ENCODE measurements around the gene RANGRF.

RANGRF gene

DNA sequence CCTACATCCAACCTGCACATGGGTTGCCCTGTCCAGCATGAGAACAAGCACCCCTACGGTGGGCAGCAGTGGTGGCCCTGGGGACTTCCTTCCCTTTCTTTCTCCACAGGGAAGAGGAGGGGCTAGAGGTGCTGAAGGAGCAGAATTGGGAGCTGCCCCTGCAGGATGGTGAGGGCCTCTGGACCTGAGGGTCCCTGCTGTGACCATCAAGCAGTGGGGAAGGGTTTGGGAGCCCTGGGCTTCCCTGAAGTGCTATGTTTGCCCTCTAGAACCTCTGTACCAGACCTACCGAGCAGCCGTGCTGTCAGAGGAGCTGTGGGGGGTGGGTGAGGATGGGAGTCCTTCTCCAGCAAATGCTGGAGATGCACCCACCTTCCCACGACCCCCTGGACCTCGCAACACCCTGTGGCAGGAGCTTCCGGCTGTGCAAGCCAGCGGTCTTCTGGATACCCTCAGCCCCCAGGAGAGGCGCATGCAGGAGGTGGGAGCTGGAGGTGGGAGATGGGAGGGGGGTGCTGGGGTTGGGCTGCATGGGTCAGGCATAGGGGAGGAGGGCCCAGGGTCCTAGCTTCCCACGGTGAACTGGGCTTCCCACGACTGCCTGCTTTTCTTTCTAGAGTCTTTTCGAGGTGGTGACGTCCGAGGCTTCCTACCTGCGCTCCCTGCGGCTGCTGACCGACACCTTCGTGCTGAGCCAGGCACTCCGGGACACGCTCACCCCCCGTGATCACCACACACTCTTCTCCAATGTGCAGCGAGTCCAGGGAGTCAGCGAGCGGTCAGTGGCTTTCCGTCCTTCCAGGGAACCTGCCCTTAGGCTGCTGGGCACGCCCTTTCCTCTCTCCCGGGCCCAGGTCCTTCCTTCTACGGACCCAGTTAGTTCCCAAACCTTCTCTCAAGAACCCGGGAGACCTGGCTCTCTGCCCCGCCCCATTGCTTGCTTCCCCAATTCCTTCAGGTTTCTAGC lies 26.6 kb downstream of the RANGRF start:
- DNase-seq (ENCODE audit: low read depth) = no peak

DNA sequence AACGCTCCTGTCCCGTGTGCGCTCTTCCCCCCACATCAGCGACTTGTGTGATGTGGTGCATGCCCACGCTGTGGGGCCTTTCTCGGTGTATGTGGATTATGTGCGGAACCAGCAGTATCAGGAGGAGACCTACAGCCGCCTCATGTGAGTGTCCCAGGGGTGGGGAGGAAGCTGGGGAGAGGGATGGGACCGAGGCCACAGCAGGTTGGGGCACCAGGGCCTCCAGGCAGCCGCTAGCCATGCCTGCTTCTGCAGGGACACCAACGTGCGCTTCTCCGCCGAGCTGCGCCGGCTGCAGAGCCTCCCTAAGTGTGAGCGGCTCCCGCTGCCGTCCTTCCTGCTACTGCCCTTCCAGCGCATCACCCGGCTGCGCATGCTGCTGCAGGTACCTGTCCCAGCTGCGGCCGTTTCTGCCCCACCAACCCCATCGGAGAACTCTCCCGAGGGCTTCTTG lies 27.3 kb downstream of the RANGRF start:
- no peak for DNase-seq (ENCODE audit: low read depth)

DNA sequence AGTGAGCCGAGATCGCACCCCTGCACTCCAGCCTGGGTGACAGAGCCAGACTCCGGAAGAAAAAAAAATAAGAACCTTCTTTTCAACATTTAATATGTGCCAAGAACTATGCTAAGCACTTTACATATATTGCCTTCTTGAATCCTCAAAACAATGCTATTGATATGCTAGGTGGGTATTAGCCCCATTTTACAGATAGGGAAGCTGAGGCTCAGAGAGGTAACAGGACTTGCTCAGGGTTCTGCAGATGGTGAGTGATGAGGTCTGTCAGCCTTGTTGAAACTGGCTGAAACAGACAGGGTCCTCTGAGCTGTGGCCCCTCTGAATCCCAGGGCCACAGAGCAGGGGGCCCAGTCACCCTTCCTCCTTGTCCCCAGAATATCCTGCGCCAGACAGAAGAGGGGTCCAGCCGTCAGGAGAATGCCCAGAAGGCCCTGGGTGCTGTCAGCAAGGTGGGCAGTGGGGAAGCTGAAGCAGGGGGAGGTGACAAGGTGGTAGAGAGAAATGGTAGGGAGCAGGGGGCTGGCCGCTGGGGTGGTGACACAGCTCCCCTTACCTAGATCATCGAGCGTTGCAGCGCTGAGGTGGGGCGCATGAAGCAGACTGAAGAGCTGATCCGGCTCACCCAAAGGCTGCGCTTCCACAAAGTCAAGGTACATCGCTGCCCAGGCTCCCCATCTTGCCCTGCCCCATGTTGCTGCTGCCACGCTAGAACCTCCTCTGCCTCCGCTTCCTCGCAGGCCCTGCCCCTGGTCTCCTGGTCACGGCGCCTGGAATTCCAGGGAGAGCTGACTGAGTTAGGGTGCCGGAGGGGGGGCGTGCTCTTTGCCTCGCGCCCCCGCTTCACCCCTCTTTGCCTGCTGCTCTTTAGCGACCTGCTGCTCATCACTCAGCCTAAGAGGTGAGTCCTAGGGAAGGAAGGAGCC lies 29.8 kb downstream of the RANGRF start:
- DNase-seq (ENCODE audit: low read depth) = no peak

DNA sequence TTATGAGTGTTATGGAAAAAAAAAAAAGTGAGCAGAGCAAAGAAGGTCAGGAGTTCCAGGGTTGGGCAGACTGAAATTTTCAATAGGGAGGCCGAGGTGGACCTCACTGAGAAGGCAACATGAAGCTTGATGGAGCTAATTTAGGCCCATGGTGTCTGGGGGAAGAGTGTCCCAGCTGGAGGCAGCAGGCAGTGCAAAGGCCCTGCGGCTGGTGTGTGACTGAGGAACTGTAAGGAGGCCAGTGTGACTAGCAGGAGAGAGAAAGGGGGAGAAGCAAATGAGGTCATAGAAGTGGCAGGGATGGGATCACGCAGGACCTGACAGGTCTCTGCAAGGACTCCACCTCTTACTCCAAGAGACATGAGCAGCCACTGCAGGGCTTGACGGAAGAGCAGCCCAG lies 31.8 kb downstream of the RANGRF start:
- DNase-seq (ENCODE audit: low read depth) = no peak

DNA sequence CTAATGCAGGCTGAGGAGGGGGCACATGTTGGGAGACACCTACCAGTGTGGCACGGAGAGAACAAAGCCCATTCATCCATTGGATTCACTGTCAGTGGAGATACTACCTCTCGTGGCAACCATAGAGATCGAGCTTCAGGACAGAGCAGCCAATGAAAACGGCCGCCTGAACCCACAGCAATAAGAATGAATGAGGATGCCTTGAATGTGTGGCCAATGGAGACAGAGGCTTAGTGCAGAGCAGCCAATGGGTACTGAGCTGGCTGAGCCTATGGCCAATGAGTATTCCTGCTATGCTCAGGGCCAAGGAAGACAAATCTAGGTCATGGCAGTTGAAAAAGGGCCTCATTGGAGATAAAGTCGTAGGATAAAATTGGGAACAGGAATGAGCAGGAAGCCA lies 32.5 kb downstream of the RANGRF start:
- DNase-seq (ENCODE audit: low read depth) = no peak

DNA sequence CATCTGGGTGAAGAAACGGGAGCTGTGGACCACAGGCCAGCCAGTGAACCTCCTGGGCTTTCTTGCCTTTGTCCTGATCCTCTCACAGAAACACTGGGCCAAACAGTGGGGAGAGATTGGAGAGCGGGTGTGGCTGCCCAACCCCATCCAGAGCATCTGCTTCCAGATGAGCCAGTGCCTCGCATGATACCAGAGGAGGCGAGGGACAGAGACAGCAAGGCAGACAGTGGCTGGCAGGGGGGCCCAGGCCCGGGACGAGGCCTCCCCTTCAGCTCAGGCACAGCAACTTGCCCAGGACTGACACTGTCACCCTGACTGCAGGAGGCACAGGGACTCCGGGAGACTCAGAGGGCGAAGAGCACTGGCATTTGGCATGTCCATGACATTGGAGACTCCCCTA lies 33.6 kb downstream of the RANGRF start:
- DNase-seq (ENCODE audit: low read depth) = no peak

DNA sequence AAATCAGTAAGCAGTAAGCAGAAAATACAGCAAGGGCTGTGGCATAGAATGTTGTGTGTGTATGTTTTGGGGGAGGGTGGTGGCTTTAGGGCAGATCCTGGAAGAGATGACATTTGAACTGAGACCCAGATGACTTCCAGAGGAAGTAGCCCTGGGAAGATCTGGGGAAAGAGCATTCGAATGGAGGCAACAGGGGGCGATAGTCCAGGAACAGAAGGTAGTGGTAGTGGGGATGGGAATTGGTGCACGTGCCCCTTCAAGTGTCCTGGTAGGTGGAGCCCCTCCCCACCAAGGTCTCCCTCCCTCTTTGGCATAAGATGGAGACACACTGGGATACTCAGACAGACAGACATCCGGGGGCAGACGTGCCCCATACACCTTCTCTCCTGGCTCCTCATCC lies 35.7 kb downstream of the RANGRF start:
- no peak for DNase-seq (ENCODE audit: low read depth)

DNA sequence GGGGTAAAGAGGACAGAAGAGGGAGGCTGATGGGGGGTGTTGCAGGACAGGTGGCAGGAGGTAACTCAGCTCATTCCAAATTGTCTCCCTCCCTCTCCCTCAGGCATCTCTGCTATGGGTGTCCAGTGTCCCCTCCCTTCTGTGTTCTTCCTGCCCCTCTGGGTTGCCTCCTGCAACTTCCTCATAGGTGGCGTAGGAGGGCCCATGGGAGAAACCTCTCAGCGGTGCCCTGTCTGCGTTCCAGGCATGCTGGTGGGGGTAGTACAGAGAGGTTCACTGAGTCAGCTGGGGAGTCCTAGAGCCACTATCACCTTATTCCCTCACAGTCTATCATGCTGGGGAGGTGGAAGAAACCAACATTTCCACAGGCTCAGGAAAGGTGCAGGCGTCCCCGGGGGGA lies 36.5 kb downstream of the RANGRF start:
- DNase-seq (ENCODE audit: low read depth) = no peak

DNA sequence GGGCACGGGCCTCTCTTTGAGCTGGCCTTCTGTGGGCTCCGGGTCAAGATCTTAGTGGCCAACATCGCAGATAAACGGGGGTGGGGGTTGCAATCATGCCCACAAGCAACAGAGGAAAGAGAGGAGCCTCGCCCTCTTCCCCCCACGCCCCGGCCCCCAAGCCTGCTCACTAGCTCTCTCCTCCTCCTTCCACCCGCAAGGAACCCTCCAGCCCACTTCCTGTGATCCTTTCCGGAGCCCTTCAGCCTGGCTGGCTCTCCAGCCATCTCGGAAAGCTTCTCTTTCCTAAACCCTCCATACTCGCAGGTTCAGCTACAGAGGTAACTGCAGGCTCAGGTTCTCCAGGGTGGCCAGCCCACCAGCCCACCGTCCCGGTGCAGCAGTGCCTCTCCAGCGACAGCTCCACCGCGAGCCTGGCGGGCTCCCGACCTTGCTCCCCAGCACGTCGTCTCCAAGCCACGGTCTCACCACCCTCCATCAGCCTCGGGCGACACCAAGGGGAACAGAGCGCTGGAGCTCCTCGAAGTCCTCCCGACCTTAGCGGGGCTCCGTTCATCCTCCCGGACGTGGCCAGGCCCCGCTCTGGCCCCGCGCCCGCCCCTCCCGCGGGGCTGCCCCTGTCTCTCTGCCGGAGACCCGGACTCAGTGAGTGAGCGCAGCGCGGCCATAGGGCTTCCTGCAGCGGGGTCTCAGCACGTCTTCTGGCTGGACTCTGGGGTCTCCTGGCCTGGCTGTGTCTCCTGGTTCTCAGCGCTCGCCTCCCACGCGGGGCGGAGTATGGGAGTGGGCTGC lies 38.2 kb downstream of the RANGRF start:
- no peak for DNase-seq (ENCODE audit: low read depth)

DNA sequence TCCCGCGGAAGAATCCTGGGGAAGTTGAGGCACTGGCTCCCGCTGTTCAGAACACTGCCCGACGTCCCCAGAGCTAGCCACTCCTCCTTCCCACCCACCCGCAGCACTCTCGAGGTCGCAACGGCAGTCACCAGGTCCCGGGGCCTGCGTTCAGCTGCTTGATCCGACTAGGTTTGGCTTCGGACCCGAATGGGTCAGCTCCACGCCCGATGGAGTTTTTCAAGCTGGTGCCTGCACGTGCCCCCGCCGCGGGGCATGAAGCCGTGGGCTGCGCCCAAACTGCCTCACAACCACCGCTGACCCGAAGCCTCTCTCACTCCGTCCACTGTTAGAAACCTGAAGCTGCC lies 38.8 kb downstream of the RANGRF start:
- no peak for DNase-seq (ENCODE audit: low read depth)

DNA sequence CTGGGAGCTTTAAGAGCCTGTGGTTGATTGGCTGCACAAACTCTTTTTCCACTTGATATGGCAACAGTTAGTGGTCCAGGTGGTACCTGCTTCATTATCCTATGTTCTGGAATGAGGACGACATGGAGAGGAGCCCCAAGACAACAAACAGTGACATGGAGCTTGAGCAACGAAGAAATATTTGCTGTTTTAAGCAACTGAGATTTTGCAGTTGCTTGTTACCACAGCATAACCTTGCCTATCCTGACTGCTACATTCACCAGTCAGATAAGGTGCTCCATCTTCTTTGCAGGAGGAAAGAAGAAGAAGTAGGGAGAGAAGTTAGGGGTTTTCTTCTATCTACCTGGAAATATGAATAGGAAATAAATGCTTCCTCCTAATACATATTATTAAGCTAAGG lies 43.7 kb downstream of the RANGRF start:
- no peak for DNase-seq (ENCODE audit: low read depth)

DNA sequence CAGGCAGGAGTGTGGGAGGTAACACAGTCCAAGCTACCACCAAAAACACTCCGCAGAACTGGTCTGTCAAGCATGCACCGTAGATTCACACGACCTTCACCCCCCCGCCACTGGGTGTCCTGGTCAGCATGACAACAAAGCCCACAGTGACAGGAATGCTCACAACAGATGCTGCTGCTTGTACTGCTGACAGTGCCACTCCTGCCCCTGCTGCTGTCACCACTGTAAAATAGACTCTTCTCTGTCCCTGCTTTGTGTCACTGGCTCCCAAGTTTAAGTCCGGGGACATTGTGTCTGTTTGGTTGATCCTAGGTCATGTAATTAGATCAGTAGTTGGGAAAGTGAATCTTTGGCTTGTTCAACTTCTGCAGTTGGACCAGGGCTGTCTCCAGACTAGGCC lies 44.2 kb downstream of the RANGRF start:
- no peak for DNase-seq (ENCODE audit: low read depth)

DNA sequence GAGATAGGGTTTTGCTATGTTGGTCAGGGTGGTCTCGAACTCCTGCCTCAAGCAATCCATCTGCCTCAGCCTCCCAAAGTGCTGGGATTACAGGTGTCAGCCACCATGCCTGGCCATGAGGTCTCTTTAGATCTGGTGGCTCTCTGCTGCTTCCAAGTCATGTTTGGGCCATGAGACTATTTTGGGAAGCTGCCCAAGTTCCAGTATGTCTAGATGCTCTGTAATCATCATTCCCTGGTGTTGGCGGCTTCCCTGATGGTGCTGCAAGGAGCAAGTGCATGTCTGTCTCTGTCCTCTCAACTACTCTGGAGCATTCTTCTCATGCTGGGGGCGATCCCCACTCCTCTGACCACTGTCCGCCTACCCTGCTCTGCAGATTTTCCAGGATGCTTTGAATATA lies 44.8 kb downstream of the RANGRF start:
- DNase-seq (ENCODE audit: low read depth) = no peak

DNA sequence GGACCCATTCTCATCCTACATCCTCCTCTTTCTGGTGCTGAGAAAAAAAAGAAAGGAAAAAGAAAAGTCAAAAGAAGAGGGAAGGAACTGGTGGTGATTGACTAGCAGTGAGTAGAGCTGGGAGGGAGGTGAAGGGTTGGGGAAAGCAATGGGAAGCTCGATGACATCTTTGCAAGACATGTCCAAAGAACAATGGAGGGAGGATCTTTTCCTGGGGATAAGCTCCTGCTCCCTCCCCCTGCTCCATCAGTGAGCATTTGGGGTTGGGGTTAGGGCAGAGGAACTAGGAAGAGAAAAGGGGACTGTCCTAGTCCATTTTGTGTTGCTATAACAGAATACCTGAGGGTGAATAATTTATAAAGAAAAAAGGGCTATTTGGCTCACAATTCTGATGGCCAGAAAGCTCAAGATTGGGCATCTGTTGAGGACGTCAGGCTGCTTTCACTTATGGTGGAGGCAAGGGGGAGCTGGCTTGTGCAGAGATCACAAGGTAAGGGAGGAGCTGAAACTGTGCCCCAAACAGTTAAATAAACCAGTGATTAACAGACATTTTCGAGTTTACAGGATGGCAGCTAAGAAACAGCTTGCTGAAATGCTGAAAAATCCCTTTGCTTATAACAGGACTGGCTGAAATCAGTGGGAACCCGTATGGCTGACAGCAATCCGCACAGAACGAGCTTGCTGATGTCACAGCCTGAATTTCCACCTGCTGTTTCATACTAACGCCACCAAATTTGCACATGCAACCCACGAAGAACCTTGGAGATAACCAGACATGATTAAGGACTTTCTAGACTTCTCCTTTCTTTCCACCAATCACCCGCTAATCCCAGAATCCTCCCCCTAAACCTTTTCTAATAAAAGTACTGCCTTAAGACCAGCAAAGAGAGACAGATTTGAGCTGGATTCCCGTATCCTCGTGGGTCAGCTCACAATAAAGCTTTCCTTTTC lies 49.6 kb downstream of the RANGRF start:
- no peak for DNase-seq (ENCODE audit: low read depth)

DNA sequence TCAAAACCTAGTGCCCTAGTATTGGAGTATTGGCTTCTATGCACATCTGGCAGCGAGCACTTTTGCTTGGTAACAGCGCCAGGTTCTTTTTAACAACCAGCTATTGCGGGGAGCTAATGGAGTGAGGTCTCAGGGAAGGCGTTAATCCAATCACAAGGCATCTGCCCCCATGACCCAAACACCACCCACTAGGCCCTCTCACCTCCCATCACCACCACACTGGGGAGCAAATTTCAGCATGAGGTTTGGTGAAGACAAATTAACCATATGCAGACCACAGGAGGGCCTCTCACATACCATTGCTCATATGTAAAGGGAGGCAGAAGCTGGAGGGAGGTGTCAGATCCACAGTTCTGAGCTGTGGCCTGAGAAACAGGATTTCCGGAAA lies 50.3 kb downstream of the RANGRF start:
- no peak for DNase-seq (ENCODE audit: low read depth)

DNA sequence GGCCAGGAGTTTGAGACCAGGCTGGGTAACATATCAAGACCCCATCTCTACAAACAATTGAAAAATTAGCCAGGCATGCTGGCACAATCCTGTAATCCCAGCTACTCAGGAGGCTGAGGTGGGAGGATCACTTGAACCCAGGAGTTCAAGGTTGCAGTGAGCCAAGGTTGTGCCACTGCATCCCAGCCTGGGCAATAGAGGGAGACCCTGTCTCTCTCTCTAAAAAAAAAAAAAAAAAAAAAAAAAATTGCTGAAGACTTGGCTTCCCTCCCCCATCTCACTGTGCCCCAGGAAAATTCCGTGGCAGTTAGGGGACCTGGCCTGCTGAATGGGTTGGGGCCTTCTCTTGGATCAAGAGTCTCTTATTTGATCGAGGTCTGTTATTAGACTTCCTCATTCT lies 51.1 kb downstream of the RANGRF start, which contains the start of gene ODF4:
Gene ODF4 (plus strand): TSS at position 301 of the 400 bp plus-strand sequence. CDS start 212 bp downstream, outside the sequence.
- DNase-seq (ENCODE audit: low read depth) = no peak
